Umbilical cord (tissue), 2 donors: ENCODE results near the gene WDFY4. TPM values are rescaled to one million over a fixed set of nuclear protein-coding genes. Genes with fewer than 3 reads are reported as not detected.

Source experiments
- DNase-seq: peaks from one replicate; pipeline ENCODE4 v3.0.0-alpha.2; 2015; ENCODE audit warnings: low spot score
- total RNA-seq: library from RNA; depleted of rRNA; stranded (reverse); fragments of >200 nt; gene quantifications from one replicate; pipeline ENCODE4 v1.2.3, GENCODE V29; 2014; ENCODE audit warnings: low replicate concordance; ENCODE audit not compliant: insufficient read depth

Gene WDFY4
- total RNA-seq, 1 donor from 2014 or later = 4.6 TPM

DNA sequence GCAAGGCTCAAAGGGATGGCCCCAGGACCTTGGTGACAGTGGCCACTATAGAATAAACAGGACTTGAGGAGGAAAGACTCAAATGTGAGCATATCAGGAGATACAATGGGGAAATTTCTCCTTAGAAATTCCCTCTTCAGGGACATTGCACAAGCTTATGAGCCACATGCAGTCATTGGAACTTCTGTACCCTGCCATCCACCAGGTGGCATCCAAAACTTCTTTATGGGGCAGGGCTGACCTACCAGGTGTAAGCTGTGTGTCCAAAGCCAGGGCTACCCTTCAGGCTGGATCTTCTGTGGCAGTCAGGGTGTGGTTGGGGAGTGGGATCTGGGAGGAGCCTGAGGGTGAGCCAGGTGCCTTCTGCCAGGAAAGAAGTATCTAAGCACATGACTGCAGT lies 291.5 kb downstream of the WDFY4 start:
- no peak for DNase-seq

DNA sequence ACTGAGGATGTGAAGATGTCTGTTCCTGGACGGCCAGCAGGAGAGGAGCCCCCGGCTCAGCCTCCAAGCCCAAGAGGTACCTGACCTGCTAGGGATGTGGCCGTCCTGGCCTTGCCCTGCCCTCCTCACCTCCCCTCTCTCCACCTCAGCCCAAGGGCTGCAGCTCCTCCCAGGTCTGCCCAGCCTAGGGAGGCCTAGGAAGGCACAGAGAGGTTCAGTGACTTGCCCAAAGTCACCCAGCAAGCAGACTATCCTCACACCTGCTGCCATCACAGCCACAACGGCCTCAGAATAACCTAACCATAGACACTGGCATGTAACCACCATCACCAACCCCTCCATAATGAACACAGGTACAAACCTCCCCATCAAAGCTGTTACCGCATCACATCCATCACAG lies 293.6 kb downstream of the WDFY4 start:
- no peak for DNase-seq

DNA sequence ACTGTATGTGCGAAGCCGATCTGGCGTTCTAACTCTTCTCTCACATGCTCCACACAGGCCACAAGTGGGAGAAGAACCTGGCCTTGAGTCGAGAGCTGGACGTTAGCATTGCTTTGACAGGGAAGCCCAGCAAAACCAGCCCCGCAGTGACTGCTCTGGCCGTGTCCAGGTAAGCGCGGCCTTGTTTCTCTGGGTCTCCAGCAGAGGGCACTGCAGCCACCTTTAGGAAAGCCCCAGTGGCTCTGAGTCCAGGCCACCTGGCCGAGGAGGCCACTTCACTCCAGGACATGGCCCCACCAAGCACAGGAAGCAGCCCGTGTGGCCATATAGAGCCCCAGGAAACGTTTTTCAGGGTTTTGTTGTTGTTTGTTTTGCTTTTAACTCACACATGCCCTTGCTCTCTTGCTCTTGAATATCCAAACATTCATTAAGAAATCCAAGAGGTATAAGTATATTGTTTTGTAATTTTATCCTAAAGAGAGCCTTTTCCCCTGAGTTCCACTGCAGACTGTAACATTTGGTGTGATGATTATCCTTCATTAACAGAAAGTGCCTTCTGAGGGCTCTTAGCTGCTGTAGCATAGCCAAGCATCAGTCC lies 296.7 kb downstream of the WDFY4 start:
- DNase-seq = peak; percentile 24

- DNase-seq = no peak
Observed at GRCh38 chr10:48982584-48982983, 297.9 kb downstream of the WDFY4 start.

DNA sequence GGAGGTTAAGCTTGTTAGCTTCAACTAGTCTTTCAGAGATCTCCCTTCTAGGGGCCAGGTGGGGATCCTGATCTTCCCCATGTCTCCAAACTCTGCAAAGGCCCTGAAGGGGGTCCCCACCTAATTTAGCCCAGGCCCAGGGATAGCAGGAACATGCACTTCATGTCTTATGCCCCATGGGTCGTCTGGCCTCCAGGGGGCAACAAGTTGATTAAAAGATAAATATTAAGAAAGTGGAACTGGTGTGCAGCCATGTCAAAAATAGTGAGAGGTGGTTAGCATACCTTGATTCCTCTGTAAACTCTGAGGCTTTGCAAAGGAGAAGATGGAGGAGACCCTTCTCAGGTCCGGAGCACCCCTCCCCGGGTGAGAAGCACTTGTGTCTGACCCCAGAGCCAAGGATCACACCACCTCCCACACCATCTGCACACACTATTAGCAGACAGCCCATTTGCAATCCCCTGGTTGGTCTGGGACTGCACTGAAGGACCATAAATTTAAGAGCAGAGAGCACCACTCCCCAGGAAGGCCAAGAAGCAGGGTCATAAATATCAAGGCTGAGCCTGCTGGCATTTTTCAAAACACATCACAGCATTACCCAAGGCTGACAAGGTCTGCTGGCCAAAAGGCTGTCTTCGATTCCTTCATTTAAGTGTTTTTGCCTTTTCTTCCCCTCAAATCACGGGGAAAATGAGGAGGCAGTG lies 299.1 kb downstream of the WDFY4 start:
- no peak for DNase-seq

- no peak for DNase-seq
Observed at GRCh38 chr10:48985621-48986158, 301.0 kb downstream of the WDFY4 start.

DNA sequence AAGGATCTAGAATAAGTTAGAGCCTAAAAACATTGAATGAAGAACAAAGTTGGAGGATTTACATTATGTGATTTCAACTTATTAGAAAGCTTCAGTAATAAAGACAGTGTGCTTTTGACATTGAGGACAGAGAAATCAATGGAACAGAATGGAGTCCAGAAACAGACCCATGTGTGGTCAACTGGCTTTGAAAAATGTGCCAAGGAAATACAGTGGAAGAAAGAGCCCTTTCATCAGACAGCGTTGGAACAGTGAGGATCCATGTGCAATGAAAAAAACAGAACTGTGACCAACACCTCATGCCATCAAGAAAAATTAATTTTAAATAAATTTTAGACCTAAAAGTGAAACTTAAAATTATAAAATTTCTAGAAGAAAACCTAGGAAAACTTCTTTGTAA lies 305.6 kb downstream of the WDFY4 start:
- no peak for DNase-seq

DNA sequence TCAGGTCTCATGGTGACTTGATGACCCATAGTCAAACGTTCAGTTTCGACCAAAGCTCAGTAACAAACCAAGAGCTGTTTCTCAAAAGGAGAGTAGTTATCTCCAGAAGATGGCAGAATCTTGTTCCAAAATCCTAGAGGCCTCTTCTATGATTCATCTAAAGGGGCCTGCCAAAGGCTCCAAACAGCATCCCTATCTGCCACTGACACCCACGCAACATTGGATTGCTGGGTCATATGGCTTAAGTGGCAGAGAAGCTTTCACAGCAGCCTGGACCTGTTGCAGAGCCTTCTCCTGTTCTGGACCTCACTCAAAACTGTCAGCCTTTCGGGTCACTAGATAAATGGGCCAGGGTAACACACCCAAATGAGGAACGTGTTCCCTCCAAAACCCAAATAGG lies 309.0 kb downstream of the WDFY4 start:
- DNase-seq = no peak

- no peak for DNase-seq
Observed at GRCh38 chr10:48996329-48996728, 311.7 kb downstream of the WDFY4 start.

DNA sequence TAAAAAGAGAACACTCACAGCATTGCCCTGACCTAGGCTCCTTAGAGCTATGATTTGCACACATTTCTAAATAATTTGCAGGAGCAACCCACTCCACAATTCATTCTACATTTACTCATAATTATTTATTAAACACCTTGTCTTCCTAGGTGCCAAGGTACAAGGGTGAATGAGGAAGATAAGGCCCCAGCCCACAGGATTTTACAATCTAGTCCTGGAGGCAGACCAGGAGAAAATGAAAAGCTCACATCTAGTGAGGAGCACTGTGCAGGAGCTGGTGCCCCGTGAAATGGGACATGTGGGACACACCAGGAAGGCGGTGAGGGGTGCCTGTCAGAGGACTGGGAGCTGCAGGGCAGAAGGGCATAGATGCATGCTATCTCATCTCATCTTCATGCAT lies 314.7 kb downstream of the WDFY4 start:
- no peak for DNase-seq

DNA sequence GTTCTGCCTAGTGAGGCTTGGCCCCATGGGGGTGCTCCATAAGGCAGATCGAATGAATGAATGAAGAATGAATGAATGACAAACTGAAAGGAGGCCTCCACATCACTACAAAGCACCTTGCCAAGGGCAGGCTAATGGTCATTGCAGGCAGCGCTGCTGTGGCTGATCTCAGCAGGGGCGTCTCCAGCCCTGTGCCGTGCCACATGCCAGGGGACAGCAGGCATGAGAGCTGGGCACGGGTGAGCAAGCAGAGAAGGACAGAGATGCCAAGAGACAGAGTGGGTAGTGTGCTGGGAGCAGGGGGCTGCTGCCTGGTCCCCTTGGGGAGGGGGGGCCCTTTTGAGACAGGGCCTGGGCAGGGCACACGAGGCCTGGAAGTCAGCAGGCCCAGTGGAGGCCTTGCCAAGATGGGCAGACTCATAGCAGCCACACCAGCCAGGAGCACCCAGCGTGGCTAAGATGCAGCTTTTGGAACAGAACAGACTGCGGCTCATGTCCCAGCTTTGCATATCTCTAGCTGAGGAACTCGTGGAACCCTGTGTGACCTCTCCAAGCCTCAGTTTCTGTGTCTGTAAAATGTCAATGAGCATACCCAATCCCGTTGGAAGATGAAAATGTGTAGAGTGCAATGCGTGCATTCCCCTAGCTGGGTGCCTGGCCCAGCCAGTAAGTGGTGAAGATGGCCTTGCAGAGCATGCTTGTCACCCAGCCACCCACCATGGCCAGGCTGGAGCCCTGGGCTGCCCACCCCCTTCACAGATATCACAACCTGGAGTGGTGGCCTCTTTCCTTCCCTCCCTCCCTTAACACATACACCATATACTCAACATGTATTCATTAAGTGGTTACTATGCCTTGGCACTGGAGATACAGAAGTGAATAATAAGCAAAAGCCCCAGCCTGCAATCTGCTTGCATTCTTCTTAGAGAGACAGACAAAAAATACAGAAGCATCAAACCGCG lies 316.0 kb downstream of the WDFY4 start:
- DNase-seq = no peak

- peak; percentile 28 for DNase-seq
Observed at GRCh38 chr10:49001402-49001801, 316.7 kb downstream of the WDFY4 start.

DNA sequence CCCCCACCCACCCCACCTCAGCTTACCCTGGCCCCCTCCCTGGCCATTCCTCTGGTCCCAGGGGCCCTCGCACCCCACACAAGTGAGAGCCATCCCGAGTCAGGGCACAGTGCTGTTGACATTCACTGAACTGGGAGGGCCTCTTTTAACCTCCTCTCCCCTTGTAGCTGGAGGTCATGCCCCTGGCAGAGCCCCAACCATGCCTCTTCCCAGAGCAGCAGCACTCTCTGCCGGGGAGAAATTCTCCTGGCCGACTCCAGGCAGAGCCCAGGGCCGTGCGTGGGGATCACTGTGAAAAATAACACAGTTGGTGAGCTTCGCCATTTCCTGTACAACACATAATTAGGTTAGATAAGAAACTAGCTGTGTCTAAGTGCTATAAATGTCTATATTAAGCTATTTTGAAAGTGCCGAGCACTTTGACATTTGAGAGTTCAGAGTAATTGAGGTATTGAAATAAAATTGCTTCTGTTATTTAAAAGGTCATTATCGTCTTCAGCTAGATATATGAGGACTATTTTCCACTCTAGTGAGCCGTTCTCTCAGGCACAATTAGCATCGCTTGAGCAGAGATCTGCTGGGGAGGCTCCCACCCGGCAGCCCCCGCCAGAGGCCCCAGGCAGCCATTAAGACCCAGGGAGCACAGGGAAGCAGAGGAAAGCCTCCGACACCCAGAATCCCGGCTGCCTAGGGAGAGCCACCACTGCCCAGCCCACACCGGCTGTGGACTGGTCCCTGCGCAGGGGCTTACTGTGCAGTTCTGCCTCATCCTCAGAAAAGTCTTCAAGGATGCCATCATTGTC lies 317.4 kb downstream of the WDFY4 start:
- peak; percentile 40 for DNase-seq

DNA sequence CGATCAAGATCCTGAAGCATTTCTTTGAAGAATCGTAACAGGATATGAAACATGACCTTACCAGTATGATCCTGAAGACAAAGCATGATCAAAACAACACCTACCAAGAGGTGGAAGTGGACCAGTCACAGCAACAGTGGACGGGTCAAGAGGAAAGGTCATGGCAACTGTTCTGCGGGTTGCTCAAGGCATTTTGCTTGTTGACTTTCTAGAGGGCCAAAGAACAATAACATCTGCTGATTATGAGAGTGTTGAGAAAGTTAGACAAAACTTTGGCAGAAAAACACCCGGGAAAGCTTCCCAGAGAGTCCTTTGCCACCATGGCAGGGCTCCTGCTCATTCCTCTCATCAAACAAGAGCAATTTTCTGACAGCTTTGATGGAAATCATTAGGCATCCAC lies 320.6 kb downstream of the WDFY4 start:
- no peak for DNase-seq

DNA sequence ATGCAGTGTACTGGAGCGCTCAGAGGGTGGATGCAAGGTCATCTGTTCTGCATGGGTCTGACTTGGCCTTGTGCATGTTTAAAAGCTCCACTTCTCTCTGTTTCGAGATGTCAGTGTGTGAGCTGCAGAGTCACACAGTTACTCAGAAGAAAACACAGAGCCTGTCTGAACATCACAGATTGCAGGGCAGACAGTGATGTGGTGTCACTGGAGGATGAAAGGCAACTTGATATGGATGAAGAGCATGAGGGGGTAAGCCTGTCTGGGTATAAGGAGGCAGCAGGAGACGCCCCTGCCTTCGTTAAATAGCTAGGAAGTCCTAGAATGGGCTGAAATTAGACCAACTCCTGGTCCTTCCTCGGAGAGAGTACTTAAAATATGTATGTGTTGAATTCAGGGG lies 322.5 kb downstream of the WDFY4 start:
- no peak for DNase-seq

- no peak for DNase-seq
Observed at GRCh38 chr10:49008091-49008490, 323.4 kb downstream of the WDFY4 start.

DNA sequence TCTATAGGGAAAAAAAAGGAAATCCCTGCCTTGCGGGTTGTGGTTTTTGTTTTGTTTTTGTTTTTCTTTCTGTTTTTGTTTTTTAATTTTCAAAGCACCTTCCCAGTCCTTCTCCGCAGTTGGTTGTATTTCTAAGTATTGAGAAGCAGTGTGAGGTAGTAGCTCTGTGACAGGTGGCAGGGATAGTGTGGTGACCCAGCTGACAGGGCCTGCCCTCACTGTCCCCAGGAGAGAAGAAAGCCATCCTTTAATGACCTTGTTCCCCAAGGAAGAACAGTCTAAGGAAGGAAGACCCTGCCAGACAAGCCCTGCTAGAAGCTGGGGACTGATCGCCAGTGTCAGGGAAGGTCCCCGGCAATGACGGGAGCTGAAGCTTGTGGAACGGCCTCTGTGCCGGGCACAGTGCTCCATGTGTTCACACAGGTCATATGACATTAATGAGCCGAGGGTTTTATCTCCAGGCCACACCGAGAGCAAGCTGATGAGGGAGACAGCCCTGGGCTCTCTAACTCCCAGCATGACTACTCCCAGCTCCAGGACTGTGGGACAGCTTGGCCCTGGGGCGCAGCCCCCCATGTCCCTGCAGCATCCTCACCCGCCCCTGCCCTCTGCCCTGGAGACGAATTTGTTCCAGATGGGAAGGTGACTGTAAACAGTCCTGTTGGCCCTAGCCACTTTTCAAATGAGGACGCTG lies 324.0 kb downstream of the WDFY4 start:
- no peak for DNase-seq

- peak; percentile 32 for DNase-seq
Observed at GRCh38 chr10:49009199-49009979, 324.7 kb downstream of the WDFY4 start.

- DNase-seq = peak; percentile 17
Observed at GRCh38 chr10:49010295-49010694, 325.6 kb downstream of the WDFY4 start.

GRCh38 chr10:49010865-49011264 lies 326.2 kb downstream of the WDFY4 start:
- DNase-seq = no peak
